Astrocyte (in vitro differentiated cells and primary cell): ENCODE data around the gene PLEKHA6. TPM values are rescaled to one million over a fixed set of nuclear protein-coding genes. Genes with fewer than 3 reads are reported as not detected.
A peak's percentile ranks its signal among the peaks of the same experiment; 100 is the strongest.

ENCODE experiments used
- DNase-seq: peaks from one replicate; pipeline ENCODE4 v3.0.0-alpha.2; 2010; ENCODE audit warnings: low read depth
- FAIRE-seq: peaks from 2 replicates; lab custom pipeline; 2011; peaks lifted over from hg19 to GRCh38; lab: Jason Lieb, UNC
- H2AFZ ChIP-seq: 2 replicates; pipeline ENCODE4 v1.6.0; 2012; ENCODE audit warnings: low read depth, low read length, inconsistent platforms
- H3K27ac ChIP-seq: 2 replicates; pipeline ENCODE4 v1.5.1; 2011; ENCODE audit warnings: low read depth, low read length, inconsistent platforms
- H3K27me3 ChIP-seq: 2 replicates; pipeline ENCODE4 v1.6.0; 2011; ENCODE audit warnings: low read length, inconsistent platforms; ENCODE audit not compliant: insufficient read depth
- H3K36me3 ChIP-seq: 2 replicates; pipeline ENCODE4 v1.5.1; 2011; ENCODE audit warnings: low read length, inconsistent platforms; ENCODE audit not compliant: insufficient read depth
- H3K4me1 ChIP-seq: 2 replicates; pipeline ENCODE4 v1.5.1; 2011; ENCODE audit warnings: low read length, inconsistent platforms; ENCODE audit not compliant: insufficient read depth
- H3K4me2 ChIP-seq: 2 replicates; pipeline ENCODE4 v1.6.0; 2012; ENCODE audit warnings: low read length, inconsistent platforms
- H3K4me3 ChIP-seq: 2 replicates; pipeline ENCODE4 v1.5.1; 2011; ENCODE audit warnings: low read depth, mild to moderate bottlenecking, low read length, inconsistent platforms; ENCODE audit not compliant: insufficient read depth
- H3K79me2 ChIP-seq: 2 replicates; pipeline ENCODE4 v1.6.0; 2012; ENCODE audit warnings: mild to moderate bottlenecking, low read length, inconsistent platforms; ENCODE audit not compliant: insufficient read depth
- H3K9ac ChIP-seq: 2 replicates; pipeline ENCODE4 v1.6.0; 2012; ENCODE audit warnings: mild to moderate bottlenecking, low read length, inconsistent platforms
- H3K9me3 ChIP-seq: 2 replicates; pipeline ENCODE4 v1.5.1; 2012; ENCODE audit warnings: low read depth, mild to moderate bottlenecking, low read length, inconsistent platforms; ENCODE audit not compliant: insufficient read depth
- H4K20me1 ChIP-seq: 2 replicates; pipeline ENCODE4 v1.6.0; 2012; ENCODE audit warnings: low read length, inconsistent platforms; ENCODE audit not compliant: insufficient read depth
- H3K27ac Mint-ChIP-seq: one replicate; pipeline ENCODE4 v1.8.0; 2021; ENCODE audit warnings: mild to moderate bottlenecking, mixed read lengths; ENCODE audit not compliant: unreplicated experiment
- H3K27me3 Mint-ChIP-seq: one replicate; pipeline ENCODE4 v1.8.0; 2021; ENCODE audit warnings: low read depth, mixed read lengths; ENCODE audit not compliant: unreplicated experiment
- H3K36me3 Mint-ChIP-seq: one replicate; pipeline ENCODE4 v1.8.0; 2021; ENCODE audit warnings: low read depth, mixed read lengths; ENCODE audit not compliant: unreplicated experiment
- H3K4me1 Mint-ChIP-seq: one replicate; pipeline ENCODE4 v1.8.0; 2021; ENCODE audit warnings: low read depth, mixed read lengths; ENCODE audit not compliant: unreplicated experiment
- H3K4me3 Mint-ChIP-seq: one replicate; pipeline ENCODE4 v1.8.0; 2021; ENCODE audit warnings: mild to moderate bottlenecking, moderate library complexity, mixed read lengths; ENCODE audit not compliant: unreplicated experiment
- H3K9me3 Mint-ChIP-seq: one replicate; pipeline ENCODE4 v1.8.0; 2021; ENCODE audit warnings: mild to moderate bottlenecking, mixed read lengths; ENCODE audit not compliant: unreplicated experiment
- EZH2 ChIP-seq: IDR thresholded peaks from 2 replicates; pipeline ENCODE4 v1.6.1; 2012; ENCODE audit warnings: mild to moderate bottlenecking, low read length, inconsistent platforms; ENCODE audit not compliant: insufficient read depth
- total RNA-seq: library from RNA; stranded (reverse); gene quantifications from 2 replicates; pipeline ENCODE4 v1.2.1, GENCODE V29; 2021
- TF ChIP-seq, protein P1 (sequence below): IDR thresholded peaks from 2 replicates; pipeline ENCODE4 v1.5.1; 2011; ENCODE audit warnings: low read depth, mild to moderate bottlenecking, inconsistent platforms, low read length, moderate library complexity; ENCODE audit not compliant: insufficient read depth

PLEKHA6 gene
- total RNA-seq, 1 donor from 2014 or later, result 1.5 TPM

DNA sequence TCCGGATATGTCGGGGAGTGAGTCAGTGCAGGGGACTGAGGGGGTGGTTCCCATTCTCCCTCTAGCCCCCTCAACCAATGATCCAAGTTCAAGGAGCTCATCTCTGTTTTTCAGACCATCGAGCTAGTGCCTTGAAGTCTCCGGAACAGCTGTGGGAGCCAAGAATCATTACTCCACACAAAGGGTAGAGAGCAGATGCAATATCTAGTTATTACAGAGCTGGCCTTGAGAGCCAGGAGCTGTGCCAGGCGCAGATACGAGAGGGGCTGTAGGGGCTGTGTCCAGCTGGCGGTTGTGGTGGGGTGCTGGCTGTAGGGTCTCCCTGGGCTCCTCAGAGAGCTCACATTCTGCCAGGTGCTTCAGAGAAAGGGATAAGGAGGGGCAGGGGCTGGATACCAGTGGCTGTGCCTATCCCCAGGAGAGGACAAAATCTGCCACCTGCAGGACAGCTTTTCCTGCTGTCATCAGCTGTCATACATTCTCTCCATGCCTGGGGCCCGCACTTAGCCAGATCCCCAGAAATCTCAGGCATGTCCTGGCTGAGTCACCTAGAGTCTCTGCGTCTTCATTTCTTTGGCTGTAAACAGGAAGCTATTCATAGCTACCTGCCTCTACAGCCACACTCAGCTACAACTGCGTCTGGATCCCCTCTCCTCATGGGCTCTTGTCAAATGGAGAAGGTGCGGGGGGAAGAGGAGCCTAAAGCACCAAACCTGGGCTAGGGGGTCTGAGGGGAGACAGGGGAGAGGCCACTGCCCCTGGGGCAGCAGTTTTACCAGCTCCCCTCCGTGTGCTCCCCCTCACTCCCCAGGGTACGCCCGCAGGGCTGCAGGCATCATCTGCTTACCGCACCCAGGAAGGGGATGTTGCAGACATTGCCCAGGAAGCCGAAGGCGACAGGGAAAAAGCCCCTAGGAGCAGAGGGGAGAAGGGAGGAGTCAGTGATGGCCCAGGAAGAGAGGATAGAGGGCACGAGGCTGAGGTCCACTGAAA lies 161.1 kb downstream of the PLEKHA6 start:
- Histone ChIP-seq H4K20me1 (no peaks in the 10 kb centered on the region), H3K79me2 (no peaks in the 10 kb centered on the region), H3K27ac (peak overlapping the region; percentile 77), H3K27me3 (no peaks in the 10 kb centered on the region), H2AFZ (peak overlapping the region; percentile 39), H3K4me1 (peaks cover 39% of the 10 kb centered on the region), H3K4me2 (peak overlapping the region; percentile 74), H3K9me3 (no peaks in the 10 kb centered on the region), H3K36me3 (no peaks in the 10 kb centered on the region), H3K9ac (peak overlapping the region; percentile 68), H3K4me3 (peak overlapping the region; percentile 18)
- TF ChIP-seq, protein P1, sequence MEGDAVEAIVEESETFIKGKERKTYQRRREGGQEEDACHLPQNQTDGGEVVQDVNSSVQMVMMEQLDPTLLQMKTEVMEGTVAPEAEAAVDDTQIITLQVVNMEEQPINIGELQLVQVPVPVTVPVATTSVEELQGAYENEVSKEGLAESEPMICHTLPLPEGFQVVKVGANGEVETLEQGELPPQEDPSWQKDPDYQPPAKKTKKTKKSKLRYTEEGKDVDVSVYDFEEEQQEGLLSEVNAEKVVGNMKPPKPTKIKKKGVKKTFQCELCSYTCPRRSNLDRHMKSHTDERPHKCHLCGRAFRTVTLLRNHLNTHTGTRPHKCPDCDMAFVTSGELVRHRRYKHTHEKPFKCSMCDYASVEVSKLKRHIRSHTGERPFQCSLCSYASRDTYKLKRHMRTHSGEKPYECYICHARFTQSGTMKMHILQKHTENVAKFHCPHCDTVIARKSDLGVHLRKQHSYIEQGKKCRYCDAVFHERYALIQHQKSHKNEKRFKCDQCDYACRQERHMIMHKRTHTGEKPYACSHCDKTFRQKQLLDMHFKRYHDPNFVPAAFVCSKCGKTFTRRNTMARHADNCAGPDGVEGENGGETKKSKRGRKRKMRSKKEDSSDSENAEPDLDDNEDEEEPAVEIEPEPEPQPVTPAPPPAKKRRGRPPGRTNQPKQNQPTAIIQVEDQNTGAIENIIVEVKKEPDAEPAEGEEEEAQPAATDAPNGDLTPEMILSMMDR, result no peak
- TF ChIP-seq EZH2, result no peak
- Mint-ChIP-seq H3K4me3 (peak overlapping the region; percentile 34), H3K4me1 (peaks cover 37% of the 10 kb centered on the region), H3K27me3 (peaks cover 6% of the 10 kb centered on the region), H3K9me3 (peaks cover 3% of the 10 kb centered on the region), H3K27ac (peak overlapping the region; percentile 94), H3K36me3 (peaks cover 2% of the 10 kb centered on the region)
- FAIRE-seq (no peak), DNase-seq (peak; percentile 81)

DNA sequence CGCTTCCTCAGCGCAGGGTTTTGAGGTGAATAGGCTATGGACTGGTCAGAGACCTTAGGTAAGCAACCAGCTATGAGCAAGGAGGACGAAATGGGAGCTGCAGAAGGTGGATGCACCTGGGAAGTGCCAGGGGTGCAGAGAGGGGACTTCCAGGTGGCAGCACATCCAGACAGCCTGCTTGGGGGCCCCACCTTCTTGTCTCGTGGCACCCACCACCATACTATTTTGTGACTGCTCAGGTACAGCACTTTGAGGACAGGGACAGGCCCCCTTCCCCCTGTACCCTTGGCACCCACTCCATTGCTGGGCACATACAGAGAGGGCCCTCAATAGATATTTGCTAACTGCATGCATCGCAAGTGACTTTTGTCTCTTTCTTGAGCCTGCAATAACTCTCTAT lies 162.7 kb downstream of the PLEKHA6 start:
- Histone ChIP-seq H3K4me2 (no peak overlapping the region), H3K36me3 (no peaks in the 10 kb centered on the region), H3K9me3 (no peaks in the 10 kb centered on the region), H3K4me3 (no peak overlapping the region), H3K27me3 (peaks cover 3% of the 10 kb centered on the region), H3K79me2 (no peaks in the 10 kb centered on the region), H2AFZ (peak overlapping the region; percentile 69), H4K20me1 (no peaks in the 10 kb centered on the region), H3K27ac (peak overlapping the region; percentile 51), H3K9ac (peak overlapping the region; percentile 63), H3K4me1 (peaks cover 39% of the 10 kb centered on the region)
- Mint-ChIP-seq H3K4me3 (no peak overlapping the region), H3K9me3 (peaks cover 3% of the 10 kb centered on the region), H3K4me1 (peaks cover 37% of the 10 kb centered on the region), H3K36me3 (peaks cover 2% of the 10 kb centered on the region), H3K27ac (peak overlapping the region; percentile 96), H3K27me3 (peaks cover 15% of the 10 kb centered on the region)
- TF ChIP-seq EZH2, result no peak
- TF ChIP-seq, protein P1, result no peak
- no peak for FAIRE-seq
- DNase-seq, result no peak
